ENCODE measurements around the gene MRPS5.

Gene MRPS5

GRCh38 chr2:95087379-95087778 is 34.2 kb downstream of the MRPS5 start:
- DNase-seq: no peak

GRCh38 chr2:95086017-95086416 is 35.6 kb downstream of the MRPS5 start:
- DNase-seq: no peak

GRCh38 chr2:95082477-95082876 is 39.1 kb downstream of the MRPS5 start:
- no peak for DNase-seq

GRCh38 chr2:95079199-95079683 is 42.4 kb downstream of the MRPS5 start:
- DNase-seq: no peak

DNA sequence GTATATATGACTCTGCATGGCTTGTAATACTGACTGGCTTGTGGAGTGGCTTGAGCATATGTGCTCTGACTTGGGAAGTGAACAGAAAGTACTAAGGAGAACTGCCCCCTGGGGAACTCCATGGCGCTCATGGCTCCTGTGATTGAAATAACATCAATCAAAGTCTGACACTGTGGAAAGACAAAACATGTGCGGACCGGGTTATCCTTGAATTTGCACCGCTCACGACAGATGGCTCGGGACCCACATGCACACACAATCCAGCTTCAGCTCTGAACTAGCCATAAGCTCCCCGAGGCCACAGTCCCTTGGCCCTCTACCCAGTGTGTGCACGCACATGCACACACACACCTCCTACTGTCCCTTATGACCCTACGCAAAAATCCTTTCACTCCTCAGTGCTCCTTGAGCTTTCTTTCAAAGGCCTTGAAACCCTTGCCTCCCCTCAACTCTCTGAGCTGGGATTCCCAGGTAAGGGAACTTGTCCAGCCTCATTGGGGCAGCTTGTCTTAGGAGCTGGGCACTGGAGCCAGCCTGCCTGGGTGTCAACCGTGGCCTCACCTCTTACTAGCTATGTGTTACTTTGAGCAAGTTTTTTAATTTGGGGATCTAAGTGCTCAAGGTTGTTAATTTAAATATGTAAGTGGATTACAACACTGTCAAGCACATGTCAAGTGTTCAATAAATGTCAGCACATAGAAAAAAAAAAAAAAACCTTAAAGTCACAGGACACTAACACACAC is 43.6 kb downstream of the MRPS5 start:
- no peak for DNase-seq

GRCh38 chr2:95077530-95077825 is 44.1 kb downstream of the MRPS5 start:
- no peak for DNase-seq

DNA sequence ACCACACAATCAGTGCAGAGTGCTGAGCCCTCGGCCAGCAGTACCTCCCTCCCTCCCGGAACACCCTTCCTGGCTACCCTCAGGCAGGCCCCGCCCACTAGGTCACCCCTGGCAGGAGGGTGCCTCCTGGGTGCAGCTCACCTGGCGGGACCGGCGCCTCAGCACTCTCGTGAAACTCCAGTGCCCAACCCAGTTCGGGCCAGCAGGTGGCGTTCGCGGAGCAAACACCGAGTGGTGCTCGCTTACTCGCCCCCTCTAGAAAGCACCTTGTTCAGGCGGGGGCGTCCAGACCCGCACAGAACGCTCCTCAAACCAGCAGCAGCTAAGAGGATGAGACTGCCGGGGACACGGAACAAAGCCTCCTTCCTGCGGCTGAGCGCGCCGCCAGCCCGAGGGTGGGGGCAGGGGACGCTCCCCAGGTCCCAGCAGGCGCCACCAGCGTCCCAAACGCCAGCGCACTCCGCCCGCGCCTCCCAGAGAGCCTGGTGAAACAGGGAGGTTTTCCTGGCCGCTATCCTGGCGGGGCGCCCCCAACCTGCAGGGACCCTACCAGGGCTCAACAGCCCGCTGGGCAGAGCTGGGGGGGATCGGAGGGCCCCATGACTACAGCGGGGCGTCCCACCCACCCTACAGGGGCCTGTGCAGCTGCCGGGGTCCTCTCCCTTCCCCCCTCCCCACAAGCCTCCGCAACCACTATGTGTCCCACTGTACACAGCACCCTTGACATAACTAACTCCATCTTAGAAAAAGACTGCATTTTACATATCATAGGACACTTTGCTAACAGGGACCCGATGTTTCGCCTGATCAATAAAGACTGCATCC is 44.7 kb downstream of the MRPS5 start:
- DNase-seq: peak; percentile 41

DNA sequence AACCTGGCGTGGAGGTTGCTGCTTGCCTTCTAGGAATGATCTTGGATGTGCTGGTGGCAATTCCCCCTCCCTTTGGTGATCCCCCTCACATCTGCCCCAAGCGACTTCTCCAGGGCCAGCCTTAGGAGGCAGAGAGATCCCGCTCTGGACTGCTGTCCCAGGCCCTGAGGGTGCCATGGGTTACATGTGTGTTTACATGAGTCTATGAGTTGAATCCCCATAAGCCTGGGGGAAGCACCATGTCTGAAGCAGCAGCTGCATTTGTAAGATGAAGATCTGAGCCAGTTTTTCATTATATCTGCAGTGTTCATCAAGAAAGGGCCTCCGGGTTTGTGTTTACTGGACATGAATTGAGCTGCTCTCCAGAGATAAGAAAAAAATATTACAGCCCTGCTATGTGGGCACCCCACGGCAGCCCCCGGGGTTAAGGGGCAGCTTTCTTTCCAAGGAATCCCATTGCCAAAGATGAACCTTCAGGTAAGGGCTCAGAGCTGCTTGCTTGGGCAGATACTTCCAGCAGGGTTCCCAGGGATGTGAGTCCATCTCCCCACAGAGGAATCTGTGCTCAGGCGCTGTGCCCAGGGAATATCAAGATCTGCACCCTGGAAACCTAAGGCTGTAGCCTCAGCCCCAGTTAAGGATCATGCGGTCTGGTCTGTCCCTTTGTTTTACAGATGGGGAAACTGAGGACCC is 46.0 kb downstream of the MRPS5 start:
- no peak for DNase-seq

- DNase-seq: no peak
Measured at GRCh38 chr2:95074663-95075439, 46.8 kb downstream of the MRPS5 start.

DNA sequence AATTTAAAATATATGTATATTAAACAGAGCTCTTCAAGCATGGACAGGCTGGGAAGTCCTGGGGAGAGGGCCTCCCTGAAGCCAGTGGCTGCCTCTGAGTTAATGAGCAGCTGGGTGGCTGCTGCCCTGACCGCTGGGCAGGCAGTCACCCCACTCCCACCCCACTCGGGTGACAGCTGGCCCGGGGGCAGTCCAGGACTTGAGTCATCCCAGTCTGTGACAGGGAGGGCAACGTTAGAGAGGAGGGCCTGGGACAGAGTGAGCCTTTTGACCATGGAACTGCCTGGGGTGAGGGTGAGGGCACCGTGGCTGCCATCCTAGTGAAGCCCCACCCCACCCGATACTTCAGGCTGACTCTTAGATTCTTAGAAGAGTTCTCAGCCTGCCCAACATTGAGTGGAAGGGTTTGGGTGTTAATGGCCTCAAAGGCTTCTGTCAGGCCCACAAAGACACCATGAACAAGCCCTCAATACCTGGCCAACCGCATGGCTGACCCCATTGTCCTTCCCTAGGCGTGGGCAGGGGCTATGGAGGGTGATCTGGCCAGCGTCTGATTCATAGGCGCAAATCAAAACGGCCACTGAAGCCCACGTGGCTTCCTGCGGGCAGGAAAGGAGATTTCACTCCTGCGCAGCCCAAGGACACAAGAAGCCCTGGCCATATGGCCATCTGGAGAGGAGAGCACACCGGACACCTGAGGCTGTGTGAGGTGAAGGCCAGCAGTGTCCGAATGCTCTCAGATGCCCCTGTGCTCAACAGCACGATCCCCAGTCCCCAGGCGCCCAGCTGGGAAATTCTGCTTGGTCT is 47.5 kb downstream of the MRPS5 start:
- DNase-seq: no peak

- no peak for DNase-seq
Measured at GRCh38 chr2:95072424-95072823, 49.2 kb downstream of the MRPS5 start.

DNA sequence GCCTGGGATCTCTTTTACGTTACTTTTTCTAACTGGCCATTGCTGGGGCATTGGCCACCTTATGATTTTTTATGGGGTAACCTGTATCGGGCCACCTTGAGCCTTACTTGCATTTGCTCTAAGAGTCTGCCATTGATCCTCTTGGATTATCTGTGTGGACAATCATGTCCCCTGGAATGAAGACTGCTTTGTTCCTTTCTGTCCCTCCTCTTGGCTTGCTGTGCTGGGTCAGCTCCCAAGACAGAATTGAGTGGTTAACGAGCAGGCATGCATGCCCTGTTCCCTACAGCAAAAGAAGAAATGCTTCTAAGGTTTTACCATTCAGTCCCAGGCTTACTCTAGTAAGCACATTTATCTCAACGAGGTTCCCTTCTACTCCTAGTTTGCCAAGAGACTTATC is 49.8 kb downstream of the MRPS5 start:
- no peak for DNase-seq

DNA sequence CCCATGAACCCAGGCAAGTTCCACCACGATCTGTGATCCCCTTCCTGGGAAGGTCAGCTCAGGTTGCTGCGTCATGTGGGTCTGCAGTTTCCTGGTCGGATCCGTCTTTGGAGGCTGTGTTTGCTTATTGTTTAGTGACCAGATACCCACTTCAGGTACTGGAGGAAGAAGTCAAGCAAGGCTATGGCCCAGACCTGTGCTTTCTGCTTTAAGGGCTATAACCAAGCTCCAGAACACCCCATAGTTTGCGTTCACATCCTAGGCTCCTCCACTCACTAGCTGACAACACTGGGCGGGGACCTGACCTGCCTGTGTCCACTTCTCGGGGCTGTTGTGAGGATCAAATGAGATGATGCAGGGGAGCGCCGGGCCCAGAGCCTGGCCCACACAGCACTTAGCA is 52.1 kb downstream of the MRPS5 start:
- DNase-seq: no peak

- DNase-seq: no peak
Measured at GRCh38 chr2:95068256-95068655, 53.4 kb downstream of the MRPS5 start.

DNA sequence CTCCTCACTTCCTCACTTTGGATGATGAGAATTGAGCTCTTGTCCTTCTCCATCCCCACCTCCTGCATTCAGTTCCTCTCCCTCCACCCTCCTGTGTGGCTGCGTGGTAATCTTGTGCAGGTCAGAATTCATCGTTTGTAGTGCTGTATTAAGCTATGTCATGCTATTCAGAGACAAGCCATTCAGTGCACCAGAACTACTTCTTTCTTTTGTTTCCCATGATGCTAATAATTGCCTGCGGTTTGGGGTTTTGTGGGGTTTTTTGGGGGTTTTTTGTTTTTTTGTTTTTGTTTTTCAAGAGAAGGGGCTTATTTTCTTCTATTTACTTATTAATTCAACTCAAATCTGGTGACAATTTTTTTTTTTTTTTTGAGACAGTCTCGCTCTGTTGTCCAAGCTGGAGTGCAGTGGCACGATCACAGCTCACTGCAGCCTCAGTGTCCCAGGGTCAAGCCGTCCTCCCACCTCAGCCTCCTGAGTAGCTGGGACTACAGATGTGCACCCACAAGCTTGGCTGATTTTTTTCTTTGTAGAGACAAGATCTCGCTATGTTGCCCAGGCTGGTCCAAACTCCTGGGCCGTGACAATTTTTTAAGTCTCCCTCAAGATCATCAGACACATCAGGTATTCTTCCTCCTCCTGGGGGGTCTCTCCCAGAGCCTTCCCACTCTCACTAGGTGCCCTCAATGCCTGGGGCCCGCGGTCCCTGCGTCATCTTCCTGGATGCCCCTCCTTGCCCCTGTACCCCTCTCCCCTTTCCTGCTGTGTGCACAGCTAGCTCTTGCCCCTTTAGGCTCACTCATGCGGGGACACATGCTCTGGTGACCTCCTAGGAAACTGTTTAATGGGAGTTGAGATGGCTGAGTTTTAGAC is 58.3 kb downstream of the MRPS5 start:
- no peak for DNase-seq

- DNase-seq: no peak
Measured at GRCh38 chr2:95062242-95063085, 59.1 kb downstream of the MRPS5 start.

GRCh38 chr2:95061601-95062183 is 59.9 kb downstream of the MRPS5 start:
- DNase-seq: no peak

DNA sequence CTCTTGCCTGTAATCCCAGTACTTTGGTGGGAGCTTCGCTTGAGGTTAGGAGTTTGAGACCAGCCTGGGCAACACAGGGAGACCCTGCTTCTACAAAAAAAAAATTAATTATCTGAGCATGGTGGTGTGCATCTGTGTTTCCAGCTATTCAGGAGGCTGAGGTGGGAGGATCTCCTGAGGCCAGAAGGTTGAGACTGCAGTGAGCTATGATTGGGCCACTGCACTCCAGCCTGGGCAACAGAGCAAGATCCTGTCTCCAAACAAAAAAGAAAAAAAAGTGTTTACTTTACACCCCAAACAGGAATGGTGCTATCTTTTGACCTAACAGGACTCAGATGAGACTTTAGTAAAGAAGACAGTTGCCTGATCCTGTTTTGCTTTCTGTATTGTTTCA is 60.5 kb downstream of the MRPS5 start:
- DNase-seq: no peak

- no peak for DNase-seq
Measured at GRCh38 chr2:95060446-95061118, 61.0 kb downstream of the MRPS5 start.

Measured in fibroblast of skin of abdomen (primary cell).